HG03039 (cell line): ENCODE data around the gene PDAP1.
A peak's percentile ranks its signal among the peaks of the same experiment; 100 is the strongest.
"Not testable (repeated sequence)": the region's sequence is repeated elsewhere in the genome, so short reads cannot be mapped to it uniquely, and the experiment has no call there.

ENCODE experiments used
- ATAC-seq: cut with Tn5 transposase; IDR thresholded peaks from one replicate; pipeline ENCODE4 v1.9.1; 2021; ENCODE audit warnings: mild to moderate bottlenecking, moderate library complexity; ENCODE audit not compliant: unreplicated experiment

Gene PDAP1

GRCh38 chr7:99380032-99380822 is 28.2 kb downstream of the PDAP1 start:
- peak; percentile 27 for ATAC-seq

DNA sequence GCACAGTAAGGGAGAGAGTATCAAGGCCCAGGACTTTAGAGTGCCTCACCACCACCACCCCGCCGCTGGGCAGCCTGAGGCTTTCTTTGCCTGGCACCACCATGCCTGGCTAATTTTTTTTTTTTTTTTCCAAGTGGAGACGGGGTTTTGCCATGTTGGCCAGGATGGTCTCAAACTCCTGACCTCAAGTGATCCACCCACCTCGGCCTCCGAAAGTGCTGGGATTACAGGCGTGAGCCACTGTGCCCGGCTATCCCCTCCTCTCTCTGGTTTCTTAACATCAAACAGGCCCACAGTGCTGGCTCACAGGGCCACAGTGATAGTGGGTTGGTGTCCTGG is 28.7 kb downstream of the PDAP1 start:
- ATAC-seq: not testable (repeated sequence)

DNA sequence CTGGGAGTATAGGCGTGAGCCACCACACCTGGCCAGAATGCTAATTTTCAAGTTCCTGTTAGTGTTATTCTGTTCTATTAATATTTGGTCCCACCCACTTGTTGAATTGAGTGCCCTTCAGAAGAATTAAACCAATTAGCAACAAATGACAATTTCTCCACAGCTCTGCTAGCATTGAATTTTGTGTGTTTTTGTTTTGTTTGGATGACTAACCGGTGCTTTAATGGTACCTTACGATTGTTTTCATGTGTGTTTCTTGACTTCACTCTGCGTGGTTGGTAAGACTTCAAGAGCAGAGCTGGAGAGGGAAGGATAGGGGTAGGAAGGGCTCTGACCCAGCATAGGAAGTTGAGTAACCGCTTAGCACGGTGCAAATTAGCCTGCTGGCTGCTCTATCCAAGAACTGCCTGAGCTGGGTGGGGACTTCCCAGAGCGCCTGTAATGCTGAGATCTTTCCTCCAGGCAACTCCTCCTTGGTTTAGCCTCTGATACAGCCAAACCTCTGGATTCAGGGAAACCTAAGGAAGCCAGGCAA is 29.3 kb downstream of the PDAP1 start:
- no peak for ATAC-seq

- ATAC-seq: peak; percentile 41
Measured at GRCh38 chr7:99375070-99375807, 33.2 kb downstream of the PDAP1 start.

GRCh38 chr7:99374111-99375064 is 34.0 kb downstream of the PDAP1 start, which contains the start of gene ARPC1B:
TSS of gene ARPC1B (plus strand) at chr7:99374730. CDS start at chr7:99385715, 10,985 bp downstream.
- ATAC-seq: peak; percentile 46

DNA sequence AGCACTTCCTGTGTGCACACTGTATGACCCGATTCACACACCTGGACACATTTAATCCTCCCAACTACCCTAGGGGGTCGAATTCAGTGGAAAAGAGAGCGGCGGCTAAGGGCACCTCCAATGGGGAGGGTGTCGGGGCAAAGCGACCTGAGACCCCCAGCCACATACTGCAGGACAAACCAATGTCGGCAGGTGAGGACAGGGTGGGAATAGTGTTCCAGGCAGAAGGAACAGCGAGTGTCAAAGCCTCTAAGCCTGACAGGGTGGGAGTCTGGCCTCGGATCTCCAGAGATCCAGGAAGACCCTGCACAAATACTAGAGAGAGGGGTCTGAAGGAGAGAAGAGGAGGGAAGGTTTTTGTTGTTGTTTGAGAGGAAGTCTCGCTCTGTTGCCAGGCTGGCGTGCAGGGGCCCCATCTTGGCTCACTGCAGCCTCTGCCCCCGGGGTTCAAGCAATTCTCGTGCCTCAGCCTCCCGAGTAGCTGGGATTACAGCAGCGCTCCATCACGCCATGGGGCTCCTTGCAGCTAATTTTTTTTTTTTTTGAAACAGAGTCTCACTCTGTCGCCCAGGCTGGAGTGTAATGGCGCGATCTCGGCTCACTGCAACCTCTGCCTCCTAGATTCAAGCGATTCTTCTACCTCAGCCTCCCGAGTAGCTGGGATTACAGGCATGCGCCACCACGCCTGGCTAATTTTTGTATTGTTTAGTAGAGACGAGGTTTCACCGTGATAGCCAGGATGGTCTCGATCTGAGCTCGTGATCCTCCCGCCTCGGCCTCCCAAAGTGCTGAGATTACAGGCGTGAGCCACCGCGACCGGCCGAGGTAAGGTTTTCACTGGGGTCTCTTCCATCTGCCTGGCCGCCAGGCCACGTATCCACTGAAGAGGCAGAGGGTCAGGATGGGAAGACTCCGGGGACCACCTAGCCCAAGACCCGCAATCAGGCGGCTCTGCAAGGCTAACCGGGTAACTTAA is 35.0 kb downstream of the PDAP1 start:
- no peak for ATAC-seq

DNA sequence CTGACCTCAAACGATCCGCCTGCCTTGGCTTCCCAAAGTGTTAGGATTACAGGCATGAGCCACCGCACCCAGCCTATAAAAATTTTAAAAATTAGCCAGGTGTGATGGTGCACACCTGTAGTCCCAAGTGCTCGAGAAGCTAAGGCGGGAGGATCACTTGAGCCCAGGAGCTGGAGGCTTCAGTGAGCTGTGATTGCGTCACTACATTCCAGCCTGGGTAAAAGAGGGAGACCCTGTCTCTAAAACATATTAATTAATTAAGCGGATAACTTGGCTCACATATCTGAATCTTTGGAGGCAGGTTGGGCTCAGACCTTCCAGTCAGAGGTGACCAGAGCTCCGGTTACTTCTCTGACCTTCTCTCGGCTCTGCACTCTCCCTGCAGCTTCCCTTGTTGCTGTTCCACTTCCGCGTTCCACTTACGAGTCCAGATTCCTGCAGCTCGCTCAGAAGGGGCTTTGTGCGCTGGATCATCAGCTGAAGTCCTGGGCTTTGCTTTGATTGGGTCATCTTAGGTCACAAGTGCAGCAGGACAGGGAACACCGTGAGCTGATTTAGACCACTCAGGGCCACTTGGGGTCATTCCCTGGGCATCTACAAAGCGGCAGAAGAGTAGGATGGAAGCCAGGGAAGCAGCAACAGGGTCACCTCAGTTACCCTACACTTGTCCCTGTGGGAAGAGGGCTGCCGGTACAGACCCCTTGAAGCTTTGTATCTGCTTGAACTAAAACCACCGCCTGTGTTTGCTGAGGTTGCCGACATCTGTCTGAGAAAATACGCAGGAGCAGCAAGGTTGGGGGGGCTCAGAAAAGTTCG is 35.9 kb downstream of the PDAP1 start:
- ATAC-seq: no peak

DNA sequence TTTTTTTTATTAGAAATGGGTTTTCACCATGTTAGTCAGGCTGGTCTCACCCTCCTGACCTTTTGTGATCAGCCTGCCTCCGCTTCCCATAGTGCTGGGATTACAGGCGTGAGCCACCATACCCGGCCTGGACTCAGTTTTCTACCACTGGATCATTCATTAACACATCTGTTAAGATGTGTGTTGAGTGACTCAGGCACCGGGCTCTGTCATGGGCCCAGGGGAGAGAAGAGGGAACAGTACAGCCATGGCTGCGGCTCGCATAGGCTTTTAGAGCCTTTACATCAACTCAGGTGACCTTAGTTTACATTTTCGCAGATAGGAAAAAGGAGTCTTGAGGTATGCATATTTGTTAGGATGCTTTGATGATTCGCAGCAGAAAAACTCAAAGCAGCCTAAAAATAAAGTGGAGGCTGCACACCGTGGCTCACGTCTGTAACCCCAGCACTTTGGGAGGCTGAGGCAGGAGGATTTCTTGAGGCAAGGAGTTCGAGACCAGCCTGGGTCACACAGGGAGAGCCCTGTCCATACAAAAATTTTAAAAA is 36.9 kb downstream of the PDAP1 start:
- no peak for ATAC-seq

GRCh38 chr7:99369767-99370391 is 38.5 kb downstream of the PDAP1 start:
- ATAC-seq: no peak

DNA sequence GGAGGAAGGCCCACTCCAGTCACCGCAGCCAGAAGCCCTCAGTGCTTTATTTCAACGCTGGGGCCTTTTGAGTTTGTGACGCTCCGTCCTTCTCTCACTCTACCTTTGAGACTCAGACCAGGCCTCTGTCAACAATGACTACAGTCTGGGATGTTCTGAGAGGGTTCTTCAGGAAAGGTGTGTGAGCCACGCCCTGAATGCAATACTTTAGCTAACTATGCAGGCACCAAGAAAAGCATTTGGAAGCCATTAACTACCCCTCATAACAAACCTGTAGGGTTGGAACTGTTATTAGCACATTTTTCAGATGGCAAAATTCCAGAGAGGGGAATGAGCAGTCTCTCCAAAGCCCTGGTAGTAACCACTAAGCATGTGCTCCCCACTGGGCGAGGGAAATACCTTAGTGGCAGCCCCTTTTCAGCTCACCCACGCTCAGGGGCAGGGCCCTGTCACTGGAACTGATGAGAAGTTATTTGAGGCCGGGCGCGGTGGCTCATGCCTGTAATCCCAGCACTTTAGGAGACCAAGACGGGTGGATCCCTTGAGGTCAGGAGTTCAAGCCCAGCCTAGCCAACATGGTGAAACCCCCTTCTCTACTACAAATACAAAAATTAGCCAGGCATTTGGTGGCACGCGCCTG is 39.5 kb downstream of the PDAP1 start:
- no peak for ATAC-seq

- no peak for ATAC-seq
Measured at GRCh38 chr7:99366646-99367045, 41.8 kb downstream of the PDAP1 start.

DNA sequence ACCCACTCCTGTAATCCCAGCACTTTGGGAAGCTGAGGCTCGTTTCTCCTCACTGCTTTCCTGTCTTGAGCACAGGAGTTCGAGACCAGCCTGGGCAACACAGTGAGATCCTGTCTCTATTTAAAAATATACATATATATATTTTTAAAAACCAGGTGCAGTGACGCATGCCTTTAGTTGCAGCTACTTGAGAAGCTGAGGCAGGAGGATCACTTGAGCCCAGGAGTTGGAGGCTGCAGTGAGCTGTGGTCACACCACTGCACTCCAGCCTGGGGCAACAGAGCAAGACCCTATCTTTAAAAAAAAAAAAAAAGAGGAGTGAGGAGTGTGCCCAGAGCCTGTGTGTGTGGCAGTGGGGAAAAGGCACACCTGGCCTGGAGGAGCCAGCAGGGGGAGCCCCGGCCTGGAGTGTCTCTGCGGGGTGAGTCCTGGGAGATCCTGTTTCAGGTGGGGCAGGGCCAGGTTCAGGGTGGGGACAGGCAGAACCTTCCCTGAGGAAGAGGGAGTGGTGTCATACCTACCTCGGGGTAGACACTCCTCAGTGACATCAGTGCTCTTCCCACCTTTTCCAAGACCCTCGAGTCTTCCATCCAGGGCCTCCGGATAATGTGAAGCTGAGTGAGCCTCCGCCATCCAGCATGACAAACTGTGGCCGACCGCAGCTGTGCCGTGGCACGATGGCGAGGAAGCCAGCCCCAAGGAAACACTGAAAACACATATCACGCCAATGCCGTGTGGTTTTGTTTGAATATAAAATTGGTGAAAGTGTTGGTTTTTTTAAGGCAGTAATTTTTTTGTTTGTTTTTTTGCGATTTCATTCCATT is 42.9 kb downstream of the PDAP1 start:
- no peak for ATAC-seq

DNA sequence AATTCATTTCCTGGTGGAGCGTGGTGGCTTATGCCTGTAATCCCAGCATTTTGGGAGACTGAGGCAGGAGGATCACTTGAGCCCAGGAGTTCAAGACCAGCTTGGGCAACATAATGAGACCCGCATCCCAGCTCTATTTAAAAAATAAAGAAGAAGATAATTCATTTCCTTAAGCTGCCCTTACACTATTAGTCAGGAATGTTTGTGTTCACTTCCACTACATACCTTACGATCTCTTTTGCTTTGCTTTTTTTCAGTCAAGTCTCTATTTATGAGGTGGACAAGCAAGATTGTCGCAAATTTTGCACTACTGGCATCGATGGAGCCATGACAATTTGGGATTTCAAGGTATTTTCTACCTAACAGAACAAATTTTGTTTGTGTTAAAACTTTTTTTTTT is 45.1 kb downstream of the PDAP1 start:
- no peak for ATAC-seq

DNA sequence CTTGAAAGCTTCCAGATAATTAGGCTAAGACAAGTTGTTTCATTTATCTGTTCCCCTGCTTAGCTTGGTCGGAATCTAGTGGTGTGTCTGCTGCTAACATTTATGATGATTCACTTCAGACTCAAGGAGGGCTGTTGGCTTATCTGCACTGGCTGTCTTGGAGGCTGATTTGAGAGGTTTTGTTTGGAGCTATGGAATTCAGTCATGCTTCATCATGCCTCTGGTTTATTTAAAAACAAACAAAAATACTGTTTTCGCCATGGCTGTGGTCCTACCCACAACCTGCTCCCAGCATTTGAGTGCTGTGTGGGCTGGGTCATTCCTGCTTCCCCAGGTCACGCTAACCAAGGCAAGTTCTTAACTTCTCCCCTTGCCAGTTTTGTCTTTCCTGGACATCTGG is 45.6 kb downstream of the PDAP1 start:
- ATAC-seq: no peak

- no peak for ATAC-seq
Measured at GRCh38 chr7:99359465-99360154, 48.8 kb downstream of the PDAP1 start.

DNA sequence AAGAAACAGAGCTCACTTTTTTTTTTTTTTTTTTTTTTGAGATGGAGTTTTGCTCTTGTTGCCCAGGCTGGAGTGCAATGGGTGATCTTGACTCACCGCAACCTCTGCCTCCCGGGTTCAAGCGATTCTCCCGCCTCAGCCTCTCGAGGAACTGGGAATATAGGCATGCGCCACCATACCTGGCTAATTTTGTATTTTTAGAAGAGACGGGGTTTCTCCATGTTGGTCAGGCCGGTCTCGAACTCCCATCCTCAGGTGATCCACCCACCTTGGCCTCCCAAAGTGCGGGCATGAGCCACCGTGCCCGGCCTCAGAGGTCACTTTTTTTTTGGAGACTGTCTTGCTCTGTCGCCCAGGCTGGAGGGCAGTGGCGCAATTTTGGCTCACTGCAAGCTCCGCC is 49.9 kb downstream of the PDAP1 start:
- not testable (repeated sequence) for ATAC-seq
